Epithelial cell of esophagus (primary cell): ENCODE results near the gene OR51A7.

Experiments
- DNase-seq: peaks from one replicate; pipeline ENCODE4 v3.0.0; 2010; ENCODE audit warnings: low read depth
- H3K4me3 ChIP-seq: 2 replicates; pipeline ENCODE4 v1.5.1; 2011; ENCODE audit warnings: mild to moderate bottlenecking, low read length, control low read depth
- TF ChIP-seq, protein P1 (sequence below): IDR thresholded peaks from 2 replicates; pipeline ENCODE4 v1.5.1; 2011; ENCODE audit warnings: low read depth, mild to moderate bottlenecking, low read length, control low read depth, inconsistent platforms; ENCODE audit not compliant: insufficient read depth; ENCODE audit errors: missing control alignments

Gene OR51A7

DNA sequence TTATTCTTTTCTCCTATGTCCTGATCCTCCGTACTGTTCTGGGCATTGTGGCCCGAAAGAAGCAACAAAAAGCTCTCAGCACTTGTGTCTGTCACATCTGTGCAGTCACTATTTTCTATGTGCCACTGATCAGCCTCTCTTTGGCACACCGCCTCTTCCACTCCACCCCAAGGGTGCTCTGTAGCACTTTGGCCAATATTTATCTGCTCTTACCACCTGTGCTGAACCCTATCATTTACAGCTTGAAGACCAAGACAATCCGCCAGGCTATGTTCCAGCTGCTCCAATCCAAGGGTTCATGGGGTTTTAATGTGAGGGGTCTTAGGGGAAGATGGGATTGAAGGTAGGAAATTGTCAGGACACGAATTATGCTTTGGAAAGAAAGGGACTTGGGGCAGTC is 21.0 kb upstream of the OR51A7 start:
- DNase-seq: no peak
- H3K4me3 ChIP-seq: no peak overlapping the region
- TF ChIP-seq, protein P1, sequence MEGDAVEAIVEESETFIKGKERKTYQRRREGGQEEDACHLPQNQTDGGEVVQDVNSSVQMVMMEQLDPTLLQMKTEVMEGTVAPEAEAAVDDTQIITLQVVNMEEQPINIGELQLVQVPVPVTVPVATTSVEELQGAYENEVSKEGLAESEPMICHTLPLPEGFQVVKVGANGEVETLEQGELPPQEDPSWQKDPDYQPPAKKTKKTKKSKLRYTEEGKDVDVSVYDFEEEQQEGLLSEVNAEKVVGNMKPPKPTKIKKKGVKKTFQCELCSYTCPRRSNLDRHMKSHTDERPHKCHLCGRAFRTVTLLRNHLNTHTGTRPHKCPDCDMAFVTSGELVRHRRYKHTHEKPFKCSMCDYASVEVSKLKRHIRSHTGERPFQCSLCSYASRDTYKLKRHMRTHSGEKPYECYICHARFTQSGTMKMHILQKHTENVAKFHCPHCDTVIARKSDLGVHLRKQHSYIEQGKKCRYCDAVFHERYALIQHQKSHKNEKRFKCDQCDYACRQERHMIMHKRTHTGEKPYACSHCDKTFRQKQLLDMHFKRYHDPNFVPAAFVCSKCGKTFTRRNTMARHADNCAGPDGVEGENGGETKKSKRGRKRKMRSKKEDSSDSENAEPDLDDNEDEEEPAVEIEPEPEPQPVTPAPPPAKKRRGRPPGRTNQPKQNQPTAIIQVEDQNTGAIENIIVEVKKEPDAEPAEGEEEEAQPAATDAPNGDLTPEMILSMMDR: no peak

DNA sequence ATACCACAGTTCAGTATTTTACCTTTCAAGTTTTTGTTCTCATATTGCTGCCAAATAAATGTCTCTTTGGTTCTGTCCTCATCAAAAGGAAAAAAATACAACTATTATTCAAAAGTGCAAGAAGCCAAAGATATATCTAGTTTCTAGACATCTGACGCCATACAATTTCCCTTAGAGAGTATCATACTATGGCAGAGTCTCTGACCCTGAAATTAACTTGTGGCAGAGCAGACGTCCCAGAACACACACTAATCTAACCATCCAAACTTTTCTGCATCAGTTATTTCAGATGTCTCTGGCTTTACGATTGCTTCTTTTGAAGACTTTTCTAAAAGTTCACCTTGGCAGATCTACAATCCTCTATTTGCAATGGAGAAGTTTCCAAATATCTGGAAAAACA is 19.2 kb upstream of the OR51A7 start:
- H3K4me3 ChIP-seq: no peak overlapping the region
- TF ChIP-seq, protein P1: no peak
- no peak for DNase-seq

DNA sequence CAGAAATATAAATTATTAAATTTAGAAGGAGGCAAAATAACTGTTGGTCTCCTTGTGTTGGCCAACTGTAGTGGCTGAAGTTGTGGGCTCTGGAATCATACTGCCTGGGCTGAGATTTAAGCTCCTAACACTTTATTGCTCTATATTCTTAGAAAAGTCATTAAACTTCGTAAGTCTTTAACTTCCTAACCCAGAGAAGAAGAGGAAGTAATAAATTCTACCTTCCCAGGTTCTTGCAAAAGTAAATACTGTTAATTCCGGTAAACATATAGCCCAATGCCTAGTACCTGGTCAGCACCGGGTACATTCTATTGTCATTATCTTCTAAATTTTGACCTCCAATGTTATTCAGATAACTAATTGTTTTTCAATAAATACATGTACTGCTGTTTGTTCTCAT is 17.4 kb upstream of the OR51A7 start:
- no peak for DNase-seq
- TF ChIP-seq, protein P1: no peak
- no peak overlapping the region for H3K4me3 ChIP-seq

DNA sequence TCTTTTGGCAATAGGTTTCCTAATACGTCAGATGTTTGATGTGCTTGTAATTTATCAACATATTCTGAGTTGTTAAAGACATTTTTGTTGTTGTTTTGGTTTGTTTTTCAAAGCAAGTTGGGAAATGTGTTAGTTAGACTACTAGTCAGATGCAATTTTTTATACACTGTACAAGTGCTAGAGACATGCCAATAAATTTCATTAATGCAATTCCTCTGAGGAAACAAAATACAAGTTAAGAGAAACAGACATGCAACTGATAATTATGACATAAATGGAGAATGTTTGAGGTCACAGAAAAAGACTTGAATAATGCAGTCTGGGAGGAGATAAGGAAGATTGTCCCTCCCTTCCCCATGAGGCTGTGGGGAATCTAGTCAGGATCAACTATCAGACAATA is 16.0 kb upstream of the OR51A7 start:
- no peak overlapping the region for H3K4me3 ChIP-seq
- no peak for DNase-seq
- TF ChIP-seq, protein P1: no peak

DNA sequence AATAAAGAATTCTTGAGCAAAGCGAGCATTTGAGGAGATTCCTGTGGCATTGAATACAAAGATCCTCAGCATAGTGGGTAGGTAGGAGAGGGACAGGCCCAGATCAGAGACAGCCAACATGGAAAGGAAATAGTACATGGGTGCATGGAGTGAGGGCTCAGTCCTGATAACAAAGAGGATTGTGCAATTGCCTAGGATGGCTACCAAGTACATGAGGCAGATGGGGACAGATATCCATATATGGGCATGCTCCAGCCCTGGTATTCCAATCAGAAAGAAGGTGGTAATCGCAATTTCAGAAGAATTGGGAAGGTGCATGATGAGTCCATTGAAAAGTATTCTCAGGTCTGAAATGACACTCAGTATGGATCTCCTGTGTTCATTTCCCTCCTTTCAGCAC is 13.3 kb upstream of the OR51A7 start:
- no peak overlapping the region for H3K4me3 ChIP-seq
- TF ChIP-seq, protein P1: no peak
- no peak for DNase-seq

DNA sequence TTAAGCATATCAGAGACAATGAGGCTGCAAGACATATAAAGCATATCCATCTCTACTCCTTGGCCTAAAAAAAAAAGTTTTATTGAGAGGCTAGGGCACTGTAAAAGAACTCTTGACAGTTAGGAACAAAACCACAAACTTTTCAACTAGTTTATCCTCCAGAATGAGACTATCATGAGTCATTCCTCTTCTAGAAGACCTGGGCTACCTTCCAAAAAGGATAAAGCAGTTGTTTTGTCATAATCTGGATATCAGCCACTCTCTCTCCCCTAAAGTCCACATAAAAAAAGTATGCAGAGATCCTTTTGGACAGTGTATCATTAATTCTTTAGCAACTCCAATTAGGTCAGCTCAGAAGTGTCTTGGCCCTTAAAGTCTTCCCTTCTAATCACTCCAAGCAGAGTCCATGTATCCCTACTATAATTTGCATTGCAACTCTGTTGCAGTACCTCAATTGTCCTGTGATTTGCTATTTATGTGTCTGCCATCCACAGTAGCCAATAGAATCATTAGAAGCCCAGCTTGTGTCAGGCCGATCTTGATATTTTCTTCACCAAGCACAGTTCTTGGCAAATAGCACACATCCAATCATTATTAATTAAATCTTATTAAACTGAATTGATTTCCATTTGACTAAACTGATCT is 11.5 kb upstream of the OR51A7 start:
- TF ChIP-seq, protein P1: no peak
- peak; percentile 58 for DNase-seq
- no peak overlapping the region for H3K4me3 ChIP-seq

DNA sequence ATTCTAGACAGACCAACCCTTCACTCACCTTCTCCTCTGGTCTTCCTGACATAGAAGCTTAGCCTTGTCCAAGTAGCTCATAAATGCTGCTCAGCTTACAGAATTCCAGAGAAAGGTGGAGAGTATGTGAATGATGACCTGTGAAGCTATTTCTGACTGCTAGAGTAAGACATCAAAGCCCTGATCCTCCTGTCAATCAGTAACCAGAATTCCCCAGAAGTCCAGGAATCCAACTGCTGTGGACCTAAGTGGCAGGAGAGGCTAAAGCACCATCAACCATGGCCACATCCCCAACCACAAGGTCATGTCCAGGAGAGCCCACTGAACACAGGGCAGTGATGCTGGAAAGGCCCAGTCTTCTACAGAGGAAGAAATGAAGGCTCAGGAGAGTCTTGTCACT is 13.0 kb downstream of the OR51A7 start:
- TF ChIP-seq, protein P1: no peak
- no peak for DNase-seq

More for the DNA sequence above, 13.0 kb downstream of the OR51A7 start:
- H3K4me3 ChIP-seq: no peak overlapping the region
